Stimulated activated CD8-positive, alpha-beta memory T cell treated with anti-CD3 and anti-CD28 coated beads, Interleukin-2, amount 100 ng/mL, for 1 hour (primary cell): Measurements from ENCODE around the gene TEX38.
"Not testable (repeated sequence)": the region's sequence is repeated elsewhere in the genome, so short reads cannot be mapped to it uniquely, and the experiment has no call there.

ENCODE experiments used
- DNase-seq, 2 donors: peaks; one replicate each; pipeline ENCODE4 v3.0.0-alpha.2; 2020; ENCODE audit warnings: low read depth in 2 of 2

Gene TEX38

DNA sequence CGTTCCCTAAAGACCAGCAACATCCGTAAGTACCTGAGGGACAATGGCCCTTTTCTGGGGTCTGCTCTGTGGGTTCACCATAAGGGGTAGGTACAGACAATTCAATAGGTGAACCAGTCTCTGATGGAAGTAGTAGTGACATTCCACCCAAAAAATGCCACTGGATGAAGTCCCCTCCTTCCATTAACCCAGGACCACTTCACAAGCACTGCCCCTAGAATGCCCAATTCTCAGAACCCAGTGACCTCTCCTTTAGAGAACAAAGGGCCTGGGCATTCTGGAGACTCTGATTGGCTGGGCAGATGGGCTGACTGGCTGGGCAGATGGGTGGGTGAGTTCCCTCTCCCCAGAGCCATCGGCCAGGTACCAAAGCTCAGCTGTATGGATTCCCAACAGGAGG lies at the start of gene TEX38:
Gene TEX38 (plus strand): TSS at position 301 of the 400 bp plus-strand sequence. CDS start 81 bp downstream, at position 382.
- no peak for DNase-seq

- no peak for DNase-seq
Measured at GRCh38 chr1:46621930-46622329, 49.7 kb upstream of the TEX38 start.

GRCh38 chr1:46622344-46622743 lies 49.3 kb upstream of the TEX38 start:
- no peak for DNase-seq

DNA sequence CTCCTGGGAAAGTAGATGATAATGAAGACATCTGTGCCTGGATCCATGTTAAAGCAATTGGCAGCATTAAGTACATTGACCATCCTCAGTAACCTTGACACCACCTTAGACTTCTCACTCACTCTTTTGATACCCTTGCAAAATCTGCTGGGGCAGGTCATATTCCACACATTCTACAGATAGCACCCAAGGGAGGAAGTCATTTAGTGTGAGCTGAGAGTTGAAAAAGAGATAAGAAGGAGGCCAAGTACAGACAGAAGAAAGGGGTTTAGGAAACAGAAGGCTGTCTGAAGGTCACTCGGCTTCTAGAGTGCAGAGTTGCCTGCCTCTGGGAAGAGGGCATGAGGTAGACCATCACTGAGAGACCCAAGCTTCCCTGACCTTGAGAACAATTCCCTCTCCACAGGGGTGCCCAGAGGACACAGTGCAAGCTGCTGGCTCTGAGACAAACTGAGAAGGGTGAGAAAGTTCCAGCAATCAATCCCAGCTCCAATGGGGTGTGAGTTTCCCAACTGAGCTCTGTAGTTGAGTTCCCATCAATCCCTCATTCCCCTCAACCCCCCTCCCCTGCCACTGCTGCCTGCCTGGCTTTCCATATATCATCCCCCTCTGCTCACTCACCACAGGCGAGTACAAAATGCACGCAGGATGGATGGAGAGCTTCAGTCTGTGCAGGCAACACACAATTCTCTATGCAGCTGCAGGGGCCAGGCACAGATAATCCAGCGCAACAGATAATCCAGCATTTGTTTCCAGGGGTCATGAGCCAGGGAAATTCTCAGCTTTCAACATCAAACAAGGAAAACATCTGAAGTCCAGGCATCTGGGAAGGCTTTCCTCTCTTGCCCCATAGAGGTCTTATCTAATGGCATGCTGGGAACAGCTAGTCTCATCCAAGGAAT lies 47.7 kb upstream of the TEX38 start:
- DNase-seq, result no peak

GRCh38 chr1:46630719-46631118 lies 40.9 kb upstream of the TEX38 start:
- DNase-seq, result no peak

DNA sequence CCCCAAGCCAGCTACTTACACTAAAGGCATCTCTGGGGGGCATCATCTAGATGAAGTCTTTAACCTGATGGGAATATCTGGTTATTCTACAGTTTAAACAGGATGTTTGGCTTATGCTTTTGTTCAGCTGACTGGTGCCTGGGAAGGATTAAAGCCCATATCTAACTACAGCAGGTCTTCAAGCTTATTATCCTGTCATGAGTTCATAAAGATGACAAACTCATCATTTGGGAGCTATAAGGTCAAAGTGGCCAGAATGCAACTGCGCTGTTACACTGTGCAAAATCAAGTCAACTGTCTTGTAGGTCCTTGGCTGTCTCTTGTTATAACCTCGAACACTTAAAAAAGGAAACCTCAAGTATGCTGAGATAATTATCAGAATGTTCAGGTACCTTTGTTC lies 36.4 kb upstream of the TEX38 start:
- no peak for DNase-seq

DNA sequence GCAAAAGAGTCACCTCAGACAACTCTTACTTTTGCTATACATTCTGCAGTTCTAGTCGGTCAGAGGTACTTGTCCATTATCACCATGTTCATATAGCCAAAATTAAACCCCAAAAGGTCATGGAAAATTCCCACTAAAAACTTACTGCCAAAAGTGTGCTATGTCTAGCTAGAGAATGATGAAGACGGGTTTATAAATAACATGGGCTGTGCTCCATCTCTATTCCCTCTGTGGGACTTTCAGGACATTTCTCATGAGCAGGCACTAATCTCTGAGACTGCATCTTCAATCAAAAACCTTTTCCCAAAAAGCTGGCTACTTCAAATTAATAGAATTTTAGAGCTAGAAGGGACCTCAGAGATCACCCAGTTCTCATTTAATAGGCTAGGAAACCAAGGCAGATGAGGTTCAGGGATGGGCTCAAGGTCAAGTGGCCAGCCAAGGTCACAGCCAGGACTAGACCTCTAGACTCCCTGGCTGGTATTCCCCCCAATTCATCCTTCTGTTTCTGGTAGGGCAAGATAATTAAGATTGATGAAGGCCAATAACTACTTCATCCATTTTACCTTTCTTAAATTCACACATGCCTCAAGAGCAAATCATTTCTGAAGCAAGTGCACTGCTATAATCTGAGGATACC lies 34.1 kb upstream of the TEX38 start:
- no peak for DNase-seq

DNA sequence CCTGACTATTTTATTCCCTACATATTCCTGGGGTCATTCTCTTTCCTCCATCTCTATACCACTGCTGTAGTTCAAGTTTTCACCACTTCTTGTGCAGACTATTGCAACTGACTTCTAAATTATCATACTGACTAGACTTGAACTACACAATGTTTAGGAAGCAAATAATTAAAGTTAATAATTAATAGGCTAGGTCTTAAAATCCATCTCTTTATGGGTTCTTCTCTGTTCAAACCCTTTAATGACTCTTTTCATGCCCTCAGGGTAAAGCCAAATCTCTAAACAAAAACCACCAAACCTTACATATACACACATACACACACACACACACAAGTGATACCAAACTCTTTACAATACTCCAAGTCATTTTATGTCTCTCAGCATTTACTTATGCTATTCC lies 32.7 kb upstream of the TEX38 start:
- DNase-seq, result no peak

- no peak for DNase-seq
Measured at GRCh38 chr1:46639547-46639946, 32.1 kb upstream of the TEX38 start.

DNA sequence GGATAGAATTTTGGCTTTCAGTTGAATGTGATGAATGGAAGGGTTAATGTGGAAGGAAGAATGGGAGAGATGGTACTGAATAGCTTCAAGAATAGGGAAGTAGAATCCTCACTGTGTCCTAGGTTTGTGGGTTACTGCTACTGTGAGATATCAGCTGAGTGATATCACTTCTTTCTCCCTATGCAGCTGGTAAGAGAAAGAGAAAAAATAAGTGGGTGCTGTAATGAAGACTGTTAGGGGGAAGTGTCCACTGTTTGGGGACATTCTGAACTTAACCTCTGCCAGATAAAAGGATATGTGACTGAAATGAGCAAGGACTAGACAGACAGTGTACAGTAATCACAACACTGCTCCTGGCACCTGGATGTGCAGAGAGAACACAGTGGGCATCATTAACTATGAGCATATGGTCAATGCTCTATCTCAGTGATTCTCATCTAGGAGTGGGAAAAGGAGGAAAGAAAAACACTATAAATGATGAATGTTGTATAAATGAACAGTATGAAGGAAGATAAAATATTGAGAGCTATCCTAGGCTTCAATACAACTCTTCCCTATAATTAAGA lies 29.5 kb upstream of the TEX38 start:
- no peak for DNase-seq

DNA sequence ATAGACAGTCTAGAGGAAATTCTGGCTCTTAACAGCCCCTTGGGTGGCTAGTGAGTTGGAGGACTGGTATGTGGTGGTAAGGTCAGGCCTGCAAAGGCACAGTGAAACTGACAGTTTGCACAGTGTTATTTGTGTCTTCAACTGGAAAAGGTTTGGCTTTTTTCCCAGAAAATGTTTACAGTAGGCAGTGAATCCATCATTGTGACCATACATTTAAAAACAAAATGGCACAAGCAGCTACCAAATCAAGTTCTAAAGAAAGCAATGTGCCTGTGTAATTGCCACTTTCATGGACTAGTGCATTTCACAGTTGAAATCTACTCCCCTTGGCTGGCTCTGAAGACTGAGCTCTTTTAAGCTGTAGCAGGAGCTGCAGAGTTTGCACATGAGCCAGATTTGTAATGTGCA lies 28.3 kb upstream of the TEX38 start:
- DNase-seq, result no peak

DNA sequence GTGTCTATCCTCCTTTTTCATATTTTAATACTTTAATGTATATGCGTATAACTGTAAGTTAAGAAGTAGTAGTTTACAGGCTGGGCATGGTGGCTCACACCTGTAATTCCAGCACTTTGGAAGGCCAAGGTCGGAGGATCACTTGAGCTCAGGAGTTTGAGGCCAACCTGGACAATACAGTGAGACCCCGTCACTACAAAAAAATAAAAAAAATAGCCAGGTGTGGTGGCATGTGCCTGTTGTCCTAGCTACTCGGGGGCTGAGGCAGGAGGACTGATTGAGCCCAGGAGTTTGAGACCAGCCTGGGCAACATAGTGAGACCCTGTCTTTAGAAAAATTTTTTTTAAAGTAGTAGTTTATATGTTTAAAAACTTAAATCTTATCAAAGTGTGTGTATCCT lies 25.8 kb upstream of the TEX38 start:
- no peak for DNase-seq

DNA sequence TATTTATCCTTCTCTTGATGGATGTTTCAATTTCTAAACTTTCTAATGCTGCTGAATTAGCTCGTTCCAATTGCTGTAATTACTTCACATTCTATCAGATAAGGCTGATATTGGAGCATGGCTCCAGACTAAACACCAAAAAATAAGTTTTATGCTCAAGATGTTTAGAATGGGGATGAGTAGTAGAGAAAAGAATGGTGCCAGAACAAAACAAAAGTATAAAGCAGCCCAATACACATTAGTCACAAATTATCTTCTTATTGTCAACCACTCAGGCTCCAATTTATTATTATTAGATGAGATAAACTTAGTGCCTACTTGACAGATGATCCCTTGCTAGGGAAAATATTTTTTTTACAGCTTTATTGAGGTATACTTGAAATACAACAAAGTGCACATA lies 25.3 kb upstream of the TEX38 start:
- no peak for DNase-seq

GRCh38 chr1:46646844-46647243 lies 24.8 kb upstream of the TEX38 start:
- DNase-seq, result no peak

- no peak for DNase-seq
Measured at GRCh38 chr1:46647611-46648010, 24.0 kb upstream of the TEX38 start.

DNA sequence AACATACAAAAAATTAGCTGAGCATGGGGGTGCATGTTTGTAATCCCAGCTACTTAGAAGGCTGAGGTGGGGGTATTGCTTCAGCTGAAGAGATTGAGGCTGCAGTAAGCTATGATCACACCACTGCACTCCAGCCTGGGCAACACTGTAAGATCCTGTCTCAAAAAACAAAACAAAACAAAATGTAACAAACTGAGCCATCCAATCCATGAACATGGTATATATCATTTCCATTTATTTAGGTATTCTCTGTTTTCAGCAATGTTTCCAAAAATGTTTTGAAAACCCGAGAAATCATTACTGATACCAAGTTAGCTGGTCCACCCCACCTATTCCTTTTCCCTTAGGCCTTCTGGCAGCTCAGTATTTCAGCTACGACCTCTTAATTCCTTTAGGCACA lies 21.9 kb upstream of the TEX38 start:
- DNase-seq, result no peak

- DNase-seq, result no peak
Measured at GRCh38 chr1:46650491-46650890, 21.2 kb upstream of the TEX38 start.

DNA sequence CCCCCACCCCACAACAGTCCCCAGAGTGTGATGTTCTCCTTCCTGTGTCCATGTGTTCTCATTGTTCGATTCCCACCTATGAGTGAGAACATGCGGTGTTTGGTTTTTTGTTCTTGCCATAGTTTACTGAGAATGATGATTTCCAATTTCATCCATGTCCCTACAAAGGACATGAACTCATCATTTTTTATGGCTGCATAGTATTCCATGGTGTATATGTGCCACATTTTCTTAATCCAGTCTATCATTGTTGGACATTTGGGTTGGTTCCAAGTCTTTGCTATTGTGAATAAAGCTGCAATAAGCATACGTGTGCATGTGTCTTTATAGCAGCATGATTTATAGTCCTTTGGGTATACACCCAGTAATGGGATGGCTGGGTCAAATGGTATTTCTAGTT lies 20.5 kb upstream of the TEX38 start:
- not testable (repeated sequence) for DNase-seq

DNA sequence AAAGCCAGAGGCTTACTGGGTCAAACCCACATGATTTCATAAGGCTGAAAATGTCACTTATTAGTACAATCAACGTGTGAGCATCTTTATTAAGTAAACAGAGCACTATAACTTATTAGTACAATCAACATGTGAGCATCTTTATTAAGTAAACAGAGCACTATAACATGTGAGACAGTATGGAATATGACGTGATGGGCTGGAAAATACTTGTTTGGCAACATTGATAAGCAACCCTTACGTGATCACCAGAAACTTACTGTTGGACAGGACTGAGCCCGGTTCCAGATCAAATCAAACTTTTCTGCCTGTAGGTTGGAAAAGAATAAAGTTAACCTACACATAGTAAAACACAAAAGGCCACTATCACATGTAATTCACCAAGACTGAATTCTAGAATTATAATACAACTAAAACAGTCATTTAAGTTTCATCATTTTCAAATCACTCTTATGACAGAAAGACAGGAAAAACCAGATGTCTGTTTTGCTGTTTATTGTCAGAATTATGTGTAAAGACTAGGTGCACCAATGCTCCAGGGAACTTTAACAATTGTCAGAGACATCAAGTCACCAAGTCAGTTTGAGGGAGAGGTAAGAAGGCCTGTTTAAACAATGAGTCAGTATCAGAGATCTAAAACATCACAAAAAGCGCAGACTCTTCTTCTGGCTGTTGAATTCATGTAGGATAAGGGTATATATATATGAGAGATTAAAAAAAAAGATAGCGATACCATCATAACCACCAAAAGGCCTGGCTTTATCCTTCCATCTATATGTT lies 19.1 kb upstream of the TEX38 start:
- DNase-seq, result no peak

- DNase-seq, result no peak
Measured at GRCh38 chr1:46653405-46653958, 18.2 kb upstream of the TEX38 start.

- DNase-seq, result no peak
Measured at GRCh38 chr1:46654012-46654411, 17.6 kb upstream of the TEX38 start.

DNA sequence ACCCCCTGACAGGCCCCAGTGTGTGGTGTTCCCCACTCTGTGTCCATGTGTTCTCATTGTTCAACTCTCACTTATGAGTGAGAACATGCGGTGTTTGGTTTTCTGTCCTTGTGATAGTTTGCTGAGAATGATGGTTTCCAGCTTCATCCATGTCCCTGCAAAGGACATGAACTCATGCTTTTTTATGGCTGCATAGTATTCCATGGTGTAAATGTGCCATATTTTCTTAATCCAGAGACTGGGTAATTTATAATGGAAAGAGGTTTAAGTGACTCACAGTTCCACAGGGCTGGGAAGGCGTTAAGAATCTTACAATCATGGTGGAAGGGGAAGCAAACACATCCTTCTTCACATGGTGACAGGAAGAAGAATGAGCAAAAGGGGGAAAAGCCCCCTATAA lies 17.0 kb upstream of the TEX38 start:
- DNase-seq, result not testable (repeated sequence)
